SKM-1 treated with dmso at 0.1 percent for 144 hours (cell line): ENCODE data around the gene GAGE2A.
"Not testable (repeated sequence)": the region's sequence is repeated elsewhere in the genome, so short reads cannot be mapped to it uniquely, and the experiment has no call there.

Experiments
- DNase-seq: peaks from one replicate; lab custom pipeline; 2025; ENCODE audit not compliant: unreplicated experiment; lab: John Stamatoyannopoulos, UW

Gene GAGE2A

GRCh38 chrX:49589196-49589595, at the start of gene GAGE2A:
GAGE2A (plus strand) TSS chrX:49589496; CDS start chrX:49590651, 1,155 bp downstream.
- not testable (repeated sequence) for DNase-seq

- DNase-seq = not testable (repeated sequence)
These were observed 47.9 kb upstream of the GAGE2A start, which contains the start of gene GAGE12D for GRCh38 chrX:49541433-49541832. GAGE12D (plus strand) TSS chrX:49541733; CDS start chrX:49542888, 1,155 bp downstream.

- DNase-seq = not testable (repeated sequence)
These were observed 38.3 kb upstream of the GAGE2A start, which contains the start of gene GAGE12E for GRCh38 chrX:49550989-49551388. GAGE12E (plus strand) TSS chrX:49551289; CDS start chrX:49552444, 1,155 bp downstream.

GRCh38 chrX:49560542-49560941, 28.8 kb upstream of the GAGE2A start, which contains the start of gene GAGE12F:
GAGE12F (plus strand) TSS chrX:49560842; CDS start chrX:49561997, 1,155 bp downstream.
- DNase-seq = not testable (repeated sequence)

- DNase-seq = not testable (repeated sequence)
These were observed 20.6 kb upstream of the GAGE2A start for GRCh38 chrX:49568728-49569127.

GRCh38 chrX:49569152-49569551, 20.1 kb upstream of the GAGE2A start:
- not testable (repeated sequence) for DNase-seq

- DNase-seq = not testable (repeated sequence)
These were observed 19.2 kb upstream of the GAGE2A start, which contains the start of gene GAGE12G for GRCh38 chrX:49570100-49570499. GAGE12G (plus strand) TSS chrX:49570400; CDS start chrX:49571555, 1,155 bp downstream.

GRCh38 chrX:49579649-49580048, 9.6 kb upstream of the GAGE2A start, which contains the start of gene GAGE12H:
GAGE12H (plus strand) TSS chrX:49579949; CDS start chrX:49581104, 1,155 bp downstream.
- not testable (repeated sequence) for DNase-seq

GRCh38 chrX:49589769-49590478, 628 bp downstream of the GAGE2A start:
- not testable (repeated sequence) for DNase-seq

- not testable (repeated sequence) for DNase-seq
These were observed 1.2 kb downstream of the GAGE2A start for GRCh38 chrX:49590488-49590887.

- DNase-seq = not testable (repeated sequence)
These were observed 9.4 kb downstream of the GAGE2A start, which contains the start of gene GAGE1 for GRCh38 chrX:49598720-49599119. GAGE1 (plus strand) TSS chrX:49599020; CDS start chrX:49600175, 1,155 bp downstream.

GRCh38 chrX:49610718-49611310, 21.5 kb downstream of the GAGE2A start:
- no peak for DNase-seq

- DNase-seq = no peak
These were observed 29.3 kb downstream of the GAGE2A start for GRCh38 chrX:49618574-49618973.

- DNase-seq = no peak
These were observed 37.9 kb downstream of the GAGE2A start for GRCh38 chrX:49627086-49627777.

GRCh38 chrX:49644991-49645637, 55.8 kb downstream of the GAGE2A start:
- no peak for DNase-seq
